ENCODE measurements around the gene ZNF207. TPM values are rescaled to one million over a fixed set of nuclear protein-coding genes. Genes with fewer than 3 reads are reported as not detected.
A peak's percentile ranks its signal among the peaks of the same experiment; 100 is the strongest.

ZNF207 gene
- total and polyA plus RNA-seq, 9 of the 15 experiments (the other 6 are each of a cell fraction or from before 2014, with no cell fraction given): 123 to 370 (median 250) TPM

GRCh38 chr17:32350666-32351418 lies 885 bp downstream of the ZNF207 start (continued):
- peak; percentile 66 for TF ChIP-seq HMBOX1 (IDR thresholded peaks at IDR 0.05)
- TF ChIP-seq CTBP1 (IDR thresholded peaks at IDR 0.05; ENCODE audit: borderline replicate concordance): no peak
- TF ChIP-seq LARP7 (IDR thresholded peaks at IDR 0.05): peak; percentile 64; the same call in 1 of the 2 replicates
- no peak for TF ChIP-seq NCOA4 (IDR thresholded peaks at IDR 0.05; ENCODE audit: partially characterized antibody)
- no peak for TF ChIP-seq POLR2A (conservative IDR thresholded peaks at IDR 0.05)
- TF ChIP-seq SMARCE1 (IDR thresholded peaks at IDR 0.05): 0 out of 2 replicates have a peak, but pooled peaks have one; percentile 41
- TF ChIP-seq ZNF395 (CRISPR knock-in tag; IDR thresholded peaks at IDR 0.05): peak; percentile 38; the same call in 1 of the 2 replicates
- peak; percentile 19 for TF ChIP-seq CHD1 (IDR thresholded peaks at IDR 0.05; ENCODE audit: low read length)
- no peak for TF ChIP-seq BDP1 (IDR thresholded peaks at IDR 0.05; ENCODE audit: insufficient read depth, insufficient read length)
